ENCODE results near the gene SLAMF6. TPM values are rescaled to one million over a fixed set of nuclear protein-coding genes. Genes with fewer than 3 reads are reported as not detected.
"Not testable (repeated sequence)": the region's sequence is repeated elsewhere in the genome, so short reads cannot be mapped to it uniquely, and the experiment has no call there.

Gene SLAMF6
- total RNA-seq, 1 donor from 2014 or later, result not detected

- not testable (repeated sequence) for DNase-seq (ENCODE audit: low read depth)
These were observed 7.1 kb downstream of the SLAMF6 start for GRCh38 chr1:160515908-160516307.

- no peak for DNase-seq (ENCODE audit: low read depth)
These were observed 18.4 kb downstream of the SLAMF6 start for GRCh38 chr1:160504651-160505050.

GRCh38 chr1:160503087-160503486, 20.0 kb downstream of the SLAMF6 start:
- no peak for DNase-seq (ENCODE audit: low read depth)

GRCh38 chr1:160500321-160500990, 22.6 kb downstream of the SLAMF6 start:
- no peak for DNase-seq (ENCODE audit: low read depth)

- DNase-seq (ENCODE audit: low read depth), result no peak
These were observed 23.4 kb downstream of the SLAMF6 start for GRCh38 chr1:160499631-160500030.

GRCh38 chr1:160498301-160499065, 24.6 kb downstream of the SLAMF6 start:
- not testable (repeated sequence) for DNase-seq (ENCODE audit: low read depth)

GRCh38 chr1:160496334-160496733, 26.7 kb downstream of the SLAMF6 start:
- DNase-seq (ENCODE audit: low read depth), result no peak

- no peak for DNase-seq (ENCODE audit: low read depth)
These were observed 28.4 kb downstream of the SLAMF6 start for GRCh38 chr1:160494620-160495019.

- no peak for DNase-seq (ENCODE audit: low read depth)
These were observed 30.4 kb downstream of the SLAMF6 start for GRCh38 chr1:160492617-160493016.

GRCh38 chr1:160491981-160492380, 31.1 kb downstream of the SLAMF6 start:
- no peak for DNase-seq (ENCODE audit: low read depth)

- no peak for DNase-seq (ENCODE audit: low read depth)
These were observed 32.0 kb downstream of the SLAMF6 start for GRCh38 chr1:160491017-160491416.

GRCh38 chr1:160489513-160490261, 33.4 kb downstream of the SLAMF6 start:
- no peak for DNase-seq (ENCODE audit: low read depth)

- no peak for DNase-seq (ENCODE audit: low read depth)
These were observed 34.6 kb downstream of the SLAMF6 start for GRCh38 chr1:160488347-160489058.

- DNase-seq (ENCODE audit: low read depth), result no peak
These were observed 36.6 kb downstream of the SLAMF6 start for GRCh38 chr1:160486453-160486852.

- no peak for DNase-seq (ENCODE audit: low read depth)
These were observed 39.4 kb downstream of the SLAMF6 start for GRCh38 chr1:160483505-160484185.

GRCh38 chr1:160481979-160482596, 41.0 kb downstream of the SLAMF6 start:
- no peak for DNase-seq (ENCODE audit: low read depth)

GRCh38 chr1:160480781-160481180, 42.3 kb downstream of the SLAMF6 start:
- not testable (repeated sequence) for DNase-seq (ENCODE audit: low read depth)

- not testable (repeated sequence) for DNase-seq (ENCODE audit: low read depth)
These were observed 44.0 kb downstream of the SLAMF6 start for GRCh38 chr1:160479091-160479490.

- DNase-seq (ENCODE audit: low read depth), result no peak
These were observed 48.4 kb downstream of the SLAMF6 start for GRCh38 chr1:160474392-160475242.
